ENCODE data around the gene PIP5K1C.

The PIP5K1C gene

DNA sequence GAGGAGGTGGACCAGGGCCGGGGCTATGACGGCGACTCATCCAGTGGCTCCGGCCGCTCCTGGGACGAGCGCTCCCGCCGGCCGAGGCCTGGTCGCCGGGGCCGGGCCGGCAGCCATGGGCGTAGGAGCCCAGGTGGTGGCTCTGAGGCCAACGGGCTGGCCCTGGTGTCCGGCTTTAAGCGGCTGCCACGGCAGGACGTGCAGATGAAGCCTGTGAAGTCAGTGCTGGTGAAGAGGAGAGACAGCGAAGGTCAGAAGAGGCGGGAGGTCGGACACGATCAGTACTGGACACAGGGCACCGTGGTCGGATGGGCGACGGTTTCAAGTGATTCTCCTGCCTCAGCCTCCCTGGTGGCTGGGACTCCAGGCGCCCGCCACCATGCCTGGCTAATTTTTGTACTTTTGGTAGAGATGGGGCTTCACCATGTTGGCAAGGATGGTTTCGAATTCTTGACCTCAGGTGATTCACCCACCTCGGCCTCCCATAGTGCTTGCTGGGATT lies 30.2 kb upstream of the PIP5K1C start:
- TF ChIP-seq, protein P1, sequence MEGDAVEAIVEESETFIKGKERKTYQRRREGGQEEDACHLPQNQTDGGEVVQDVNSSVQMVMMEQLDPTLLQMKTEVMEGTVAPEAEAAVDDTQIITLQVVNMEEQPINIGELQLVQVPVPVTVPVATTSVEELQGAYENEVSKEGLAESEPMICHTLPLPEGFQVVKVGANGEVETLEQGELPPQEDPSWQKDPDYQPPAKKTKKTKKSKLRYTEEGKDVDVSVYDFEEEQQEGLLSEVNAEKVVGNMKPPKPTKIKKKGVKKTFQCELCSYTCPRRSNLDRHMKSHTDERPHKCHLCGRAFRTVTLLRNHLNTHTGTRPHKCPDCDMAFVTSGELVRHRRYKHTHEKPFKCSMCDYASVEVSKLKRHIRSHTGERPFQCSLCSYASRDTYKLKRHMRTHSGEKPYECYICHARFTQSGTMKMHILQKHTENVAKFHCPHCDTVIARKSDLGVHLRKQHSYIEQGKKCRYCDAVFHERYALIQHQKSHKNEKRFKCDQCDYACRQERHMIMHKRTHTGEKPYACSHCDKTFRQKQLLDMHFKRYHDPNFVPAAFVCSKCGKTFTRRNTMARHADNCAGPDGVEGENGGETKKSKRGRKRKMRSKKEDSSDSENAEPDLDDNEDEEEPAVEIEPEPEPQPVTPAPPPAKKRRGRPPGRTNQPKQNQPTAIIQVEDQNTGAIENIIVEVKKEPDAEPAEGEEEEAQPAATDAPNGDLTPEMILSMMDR (IDR thresholded peaks at IDR 0.05; ENCODE audit: borderline replicate concordance, insufficient read depth, low read depth, low read length) = no peak
- H3K4me3 ChIP-seq (ENCODE audit: low read depth, low read length) = no peak overlapping the region

GRCh38 chr19:3725640-3726310 lies 25.5 kb upstream of the PIP5K1C start:
- no peak overlapping the region for H3K4me3 ChIP-seq (ENCODE audit: low read depth, low read length)
- TF ChIP-seq, protein P1 (IDR thresholded peaks at IDR 0.05; ENCODE audit: borderline replicate concordance, insufficient read depth, low read depth, low read length) = no peak

DNA sequence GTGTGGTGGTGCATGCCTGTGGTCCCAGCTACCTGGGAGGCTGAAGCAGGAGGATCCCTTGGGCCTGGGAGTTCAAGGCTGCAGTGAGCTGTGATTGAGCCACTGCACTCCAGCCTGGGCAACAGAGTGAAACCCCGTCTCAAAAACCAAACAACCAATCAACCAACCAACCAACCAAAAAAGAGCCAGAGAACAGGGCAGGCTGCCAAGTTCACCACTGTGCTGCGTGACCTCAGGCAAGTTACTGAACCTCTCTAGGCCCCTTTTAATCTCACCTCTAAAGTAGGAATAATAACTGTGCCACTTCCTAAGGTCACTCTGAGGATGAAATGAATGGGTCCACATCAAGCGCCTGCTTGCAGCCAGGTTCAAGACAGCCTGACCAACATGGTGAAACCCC lies 24.9 kb upstream of the PIP5K1C start:
- no peak overlapping the region for H3K4me3 ChIP-seq (ENCODE audit: low read depth, low read length)
- TF ChIP-seq, protein P1 (IDR thresholded peaks at IDR 0.05; ENCODE audit: borderline replicate concordance, insufficient read depth, low read depth, low read length) = no peak

GRCh38 chr19:3723883-3724282 lies 23.6 kb upstream of the PIP5K1C start:
- TF ChIP-seq, protein P1 (IDR thresholded peaks at IDR 0.05; ENCODE audit: borderline replicate concordance, insufficient read depth, low read depth, low read length) = no peak

GRCh38 chr19:3723110-3723488 lies 22.8 kb upstream of the PIP5K1C start:
- TF ChIP-seq, protein P1 (IDR thresholded peaks at IDR 0.05; ENCODE audit: borderline replicate concordance, insufficient read depth, low read depth, low read length) = no peak
- no peak overlapping the region for H3K4me3 ChIP-seq (ENCODE audit: low read depth, low read length)

More at GRCh38 chr19:3723883-3724282, 23.6 kb upstream of the PIP5K1C start:
- no peak overlapping the region for H3K4me3 ChIP-seq (ENCODE audit: low read depth, low read length)

DNA sequence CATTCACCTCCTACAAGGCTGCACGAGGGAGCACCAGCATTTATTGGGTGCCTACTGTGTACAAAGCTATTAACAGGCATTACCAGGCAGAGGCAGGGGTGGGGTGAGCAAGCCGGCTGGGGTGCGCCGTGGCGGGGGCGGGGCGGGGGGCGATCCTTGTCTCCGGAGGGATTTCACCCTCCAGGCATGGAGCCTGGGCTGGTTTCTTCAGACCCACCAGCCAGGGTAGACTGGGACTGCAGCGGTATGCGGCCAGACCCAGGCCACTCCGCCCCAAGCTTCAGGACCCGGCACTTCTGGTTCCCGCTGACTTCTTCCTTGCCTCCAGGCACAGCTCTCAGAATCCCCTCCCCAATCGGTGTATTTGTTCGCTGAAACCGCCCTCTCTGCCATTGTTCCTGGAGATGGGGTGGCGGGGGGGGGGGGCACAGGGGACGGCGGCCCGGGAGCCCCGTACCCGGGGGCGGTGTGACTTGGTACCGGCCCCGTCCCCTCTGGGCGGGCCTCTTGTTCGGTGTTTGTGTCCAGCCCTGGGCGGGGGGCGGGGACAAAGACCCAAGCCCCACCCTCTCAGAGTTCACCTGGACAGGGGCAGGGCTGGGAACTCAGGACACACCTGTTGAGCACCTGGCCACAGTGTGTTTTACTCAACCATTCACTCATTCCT lies 22.3 kb upstream of the PIP5K1C start:
- no peak overlapping the region for H3K4me3 ChIP-seq (ENCODE audit: low read depth, low read length)

More for the DNA sequence above, 22.3 kb upstream of the PIP5K1C start:
- TF ChIP-seq, protein P1 (IDR thresholded peaks at IDR 0.05; ENCODE audit: borderline replicate concordance, insufficient read depth, low read depth, low read length) = no peak

Measured in GM12875 (cell line).